Fibroblast of pulmonary artery (primary cell): ENCODE results near the gene ABCA9.
"Not testable (repeated sequence)": the region's sequence is repeated elsewhere in the genome, so short reads cannot be mapped to it uniquely, and the experiment has no call there.

Experiments used
- DNase-seq: peaks from one replicate; pipeline ENCODE4 v3.0.0-alpha.2; 2010; ENCODE audit warnings: low read depth
- H3K4me3 ChIP-seq: replicated peaks from 2 replicates; pipeline ENCODE4 v1.5.1; 2011; ENCODE audit warnings: low read depth, mild to moderate bottlenecking, control low read depth, low read length, moderate library complexity
- TF ChIP-seq, protein P1 (sequence below): IDR thresholded peaks from 2 replicates; pipeline ENCODE4 v1.5.1; 2011; ENCODE audit warnings: mild to moderate bottlenecking, control low read depth, low read length, inconsistent platforms; ENCODE audit errors: missing control alignments

The ABCA9 gene

DNA sequence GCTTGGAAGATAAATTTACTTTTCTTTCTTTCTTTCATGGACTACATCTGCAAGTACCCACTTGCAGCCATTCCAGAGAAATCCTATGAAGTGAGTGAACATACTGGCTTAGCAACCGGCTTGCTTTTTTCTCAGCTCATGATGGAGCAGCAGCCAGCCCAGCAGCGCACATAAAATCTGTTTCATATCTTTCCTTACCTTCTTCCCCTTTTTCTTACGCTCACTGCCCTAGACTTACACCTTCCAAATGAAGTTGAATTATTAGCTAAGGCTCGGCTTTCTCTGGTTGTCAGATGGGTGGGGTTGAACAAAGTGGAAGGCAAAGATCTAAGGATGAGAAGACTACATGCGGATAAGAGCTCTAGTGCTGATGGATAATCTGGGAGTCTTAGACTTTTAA, 91.6 kb downstream of the ABCA9 start:
- TF ChIP-seq, protein P1, sequence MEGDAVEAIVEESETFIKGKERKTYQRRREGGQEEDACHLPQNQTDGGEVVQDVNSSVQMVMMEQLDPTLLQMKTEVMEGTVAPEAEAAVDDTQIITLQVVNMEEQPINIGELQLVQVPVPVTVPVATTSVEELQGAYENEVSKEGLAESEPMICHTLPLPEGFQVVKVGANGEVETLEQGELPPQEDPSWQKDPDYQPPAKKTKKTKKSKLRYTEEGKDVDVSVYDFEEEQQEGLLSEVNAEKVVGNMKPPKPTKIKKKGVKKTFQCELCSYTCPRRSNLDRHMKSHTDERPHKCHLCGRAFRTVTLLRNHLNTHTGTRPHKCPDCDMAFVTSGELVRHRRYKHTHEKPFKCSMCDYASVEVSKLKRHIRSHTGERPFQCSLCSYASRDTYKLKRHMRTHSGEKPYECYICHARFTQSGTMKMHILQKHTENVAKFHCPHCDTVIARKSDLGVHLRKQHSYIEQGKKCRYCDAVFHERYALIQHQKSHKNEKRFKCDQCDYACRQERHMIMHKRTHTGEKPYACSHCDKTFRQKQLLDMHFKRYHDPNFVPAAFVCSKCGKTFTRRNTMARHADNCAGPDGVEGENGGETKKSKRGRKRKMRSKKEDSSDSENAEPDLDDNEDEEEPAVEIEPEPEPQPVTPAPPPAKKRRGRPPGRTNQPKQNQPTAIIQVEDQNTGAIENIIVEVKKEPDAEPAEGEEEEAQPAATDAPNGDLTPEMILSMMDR, result no peak
- no peak for DNase-seq

DNA sequence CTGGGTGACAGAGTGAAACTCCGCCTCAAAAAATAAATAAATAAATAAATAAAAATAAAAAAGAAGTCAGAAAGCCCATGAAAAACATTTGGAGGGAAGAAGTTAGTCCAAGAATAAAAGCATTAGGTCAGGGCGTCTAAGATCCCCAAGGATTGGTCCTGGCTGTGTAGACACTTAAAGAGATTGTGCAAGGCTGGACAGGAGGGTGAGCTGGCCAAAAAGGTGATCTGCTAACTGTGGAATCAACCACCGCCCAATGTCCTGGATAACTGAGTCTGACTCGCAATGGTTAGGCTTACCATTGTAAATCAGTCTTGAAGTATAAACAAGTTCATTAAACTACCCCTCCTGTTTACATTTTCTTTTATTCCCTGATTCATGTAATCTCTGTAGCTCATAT, 96.8 kb downstream of the ABCA9 start:
- DNase-seq, result no peak
- TF ChIP-seq, protein P1, result no peak
- no peak overlapping the region for H3K4me3 ChIP-seq

More for the DNA sequence above, 91.6 kb downstream of the ABCA9 start:
- no peak overlapping the region for H3K4me3 ChIP-seq

DNA sequence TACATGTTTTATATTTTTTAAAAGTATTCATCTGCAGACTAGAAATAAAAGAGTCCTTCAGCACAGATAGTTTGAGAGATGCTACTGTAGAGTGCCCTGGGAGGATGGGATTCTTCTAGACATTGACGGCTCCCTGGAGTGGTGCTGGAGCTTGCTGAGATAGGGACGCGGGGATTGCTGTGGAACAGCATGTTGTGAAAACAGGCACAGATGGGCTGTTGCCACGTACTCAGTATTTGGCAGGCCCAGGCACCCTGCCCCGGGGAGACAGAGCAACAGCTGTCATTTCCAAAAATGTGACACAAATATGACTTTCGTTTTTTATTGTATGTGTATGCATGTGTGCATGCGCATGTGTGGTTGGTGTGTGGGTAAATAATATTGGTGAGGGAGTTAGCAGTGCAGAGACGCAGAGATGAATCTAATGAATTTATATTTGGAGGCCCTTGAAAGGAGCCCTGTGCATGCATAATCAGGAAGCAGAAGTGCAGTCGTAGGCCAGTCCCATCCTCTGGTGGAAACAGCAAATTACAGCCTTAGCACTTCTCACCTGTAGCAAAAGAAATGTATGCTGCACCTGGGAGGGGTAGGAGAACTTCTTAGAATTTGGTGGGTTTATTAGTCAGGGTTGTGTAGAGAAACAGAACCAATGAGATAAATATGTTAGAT, 99.4 kb downstream of the ABCA9 start:
- TF ChIP-seq, protein P1, result no peak
- H3K4me3 ChIP-seq, result no peak overlapping the region
- no peak for DNase-seq

DNA sequence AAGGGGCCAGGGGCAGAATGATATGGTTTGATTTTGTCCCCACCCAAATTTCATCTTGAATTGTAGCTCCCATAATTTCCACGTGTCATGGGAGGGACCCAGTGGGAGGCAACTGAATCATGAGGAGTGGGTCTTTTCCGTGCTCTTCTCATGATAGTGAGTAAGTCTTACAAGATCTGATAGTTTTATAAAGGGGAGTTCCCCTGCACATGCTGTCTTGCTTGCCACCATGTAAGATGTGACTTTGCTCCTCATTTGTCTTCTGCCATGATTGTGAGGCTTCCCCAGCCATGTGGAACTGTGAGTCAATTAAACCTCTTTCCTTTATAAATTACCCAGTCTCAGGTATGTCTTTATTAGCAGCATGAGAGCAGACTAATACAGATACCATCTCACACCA, 101.6 kb downstream of the ABCA9 start:
- not testable (repeated sequence) for DNase-seq, H3K4me3 ChIP-seq

DNA sequence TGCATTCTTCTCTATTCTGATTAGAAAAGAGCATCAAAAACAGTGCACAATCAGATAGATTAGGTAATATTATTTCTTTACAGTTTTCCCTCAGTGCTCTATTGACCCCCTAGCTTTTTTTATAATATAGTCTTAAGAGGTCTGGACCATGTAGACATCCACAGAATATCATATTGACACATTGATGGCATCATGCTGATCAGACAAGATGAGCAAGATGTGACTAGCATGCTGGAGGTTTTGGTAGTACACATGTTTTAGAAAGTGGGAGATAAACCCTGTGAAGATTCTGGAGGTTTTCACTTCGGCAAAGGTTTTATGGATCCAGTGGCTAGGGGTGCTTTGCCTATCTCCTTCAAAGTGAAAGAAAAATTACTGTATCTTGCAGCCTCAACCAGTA, 102.8 kb downstream of the ABCA9 start:
- no peak for DNase-seq
- H3K4me3 ChIP-seq, result no peak overlapping the region
- TF ChIP-seq, protein P1, result no peak

DNA sequence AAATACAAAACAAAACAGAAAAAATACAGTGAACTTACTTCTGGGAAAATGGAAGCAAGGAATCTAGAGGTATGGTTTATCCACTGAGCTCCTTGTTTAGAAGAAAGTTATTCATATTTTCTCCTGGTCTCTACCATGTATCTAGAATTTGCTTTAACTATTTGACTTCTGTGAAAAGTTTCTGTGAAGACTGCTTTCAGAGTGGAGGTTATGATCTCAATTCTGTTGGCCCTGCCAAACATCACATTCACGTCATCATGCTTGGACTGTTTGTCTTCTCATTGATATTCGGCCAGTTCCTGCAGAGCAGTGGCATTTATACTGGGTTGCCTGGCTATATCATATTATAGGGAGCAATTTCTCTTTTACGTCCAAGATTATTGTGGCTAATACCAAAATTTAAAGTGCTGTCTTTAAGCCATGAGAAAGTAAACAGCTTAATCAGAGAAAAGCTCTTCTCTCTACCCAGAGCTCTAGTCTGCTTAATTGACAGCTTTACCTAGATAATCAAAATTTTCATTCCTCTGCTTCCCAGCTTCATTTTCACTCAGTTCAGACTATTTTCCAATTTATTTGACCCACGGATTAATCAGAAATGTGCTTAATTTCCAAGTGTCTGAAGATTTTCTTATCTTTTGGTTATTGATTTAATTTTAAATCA, 105.4 kb downstream of the ABCA9 start, which contains the start of gene ABCA8:
ABCA8 (minus strand) TSS at position 212 of the 661 bp plus-strand sequence. CDS start 13,358 bp downstream, outside the sequence.
- peak within 1 kb of the TSS; percentile 59 for H3K4me3 ChIP-seq
- DNase-seq, result peak; percentile 88
- TF ChIP-seq, protein P1, result no peak

DNA sequence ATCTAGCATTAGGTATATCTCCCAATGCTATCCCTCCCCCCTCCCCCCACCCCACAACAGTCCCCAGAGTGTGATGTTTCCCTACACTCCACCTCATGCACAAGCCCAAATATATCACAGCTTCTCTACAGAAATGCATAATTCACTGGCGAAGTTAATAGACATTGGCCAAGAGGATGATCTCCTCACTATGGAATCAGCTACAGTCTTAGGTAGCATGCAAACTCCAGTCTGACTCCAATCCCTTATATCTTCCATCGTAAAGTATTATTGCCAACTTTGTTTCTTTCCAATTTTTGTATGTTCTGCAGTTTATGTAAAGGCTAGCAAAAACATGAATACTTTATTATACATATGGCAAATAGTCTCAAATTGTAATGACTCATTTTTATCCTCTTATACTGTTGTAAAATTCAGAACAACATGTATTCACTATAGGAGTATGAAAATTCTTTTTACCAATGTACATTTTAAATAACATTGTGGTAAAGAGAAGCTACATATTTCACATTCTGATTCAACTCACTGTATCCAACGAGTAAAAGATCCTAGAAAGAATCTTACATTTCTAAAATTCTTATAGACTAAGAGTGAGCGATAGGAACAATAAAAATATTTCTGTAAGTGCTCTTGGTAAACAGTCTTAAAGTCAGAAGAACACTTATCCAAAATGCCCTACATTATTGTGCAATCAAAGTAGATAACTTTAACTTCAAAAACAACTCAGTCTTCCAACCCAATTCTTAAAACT, 106.4 kb downstream of the ABCA9 start:
- DNase-seq, result peak; percentile 53
- peak overlapping the region; percentile 59 for H3K4me3 ChIP-seq
- TF ChIP-seq, protein P1, result no peak
